PC-3 (cell line): ENCODE data around the gene NGRN. TPM values are rescaled to one million over a fixed set of nuclear protein-coding genes. Genes with fewer than 3 reads are reported as not detected.
A peak's percentile ranks its signal among the peaks of the same experiment; 100 is the strongest.

Source experiments
- ATAC-seq: fragments of 200-7000 bp; cut with Tn5 transposase; 2 replicates; pipeline ENCODE4 v1.9.1; 2020; ENCODE audit warnings: mild to moderate bottlenecking, moderate library complexity
- Bru-seq: library from RNA; stranded (reverse); fragments of 400-500 nt; gene quantifications from one replicate; lab custom pipeline; 2021; lab: Mats Ljungman, UMichigan
- BruChase-seq, 2 experiments: library from RNA; stranded (reverse); fragments of 400-500 nt; gene quantifications; one replicate each; lab custom pipeline; 2021; lab: Mats Ljungman, UMichigan
- BruUV-seq: library from RNA; stranded (reverse); fragments of 400-500 nt; replicated peaks from 2 replicates; lab custom pipeline; 2021; lab: Mats Ljungman, UMichigan
- CTCF ChIA-PET: fragments of 300-600 bp; sonication (Branson Sonifier 250); formaldehyde crosslinking; loops from one replicate; lab custom pipeline; 2022; ENCODE audit warnings: antibody characterized with exemption; lab: Charles Lee
- POLR2A ChIA-PET: fragments of 300-600 bp; sonication (Branson Sonifier 250); formaldehyde crosslinking; loops from one replicate; lab custom pipeline; 2022; ENCODE audit warnings: antibody characterized with exemption; ENCODE audit not compliant: unreplicated experiment; lab: Charles Lee
- DNase-seq: peaks from one replicate; pipeline ENCODE4 v3.0.0-alpha.2; 2015
- H2AFZ ChIP-seq: fragments of 300-600 bp; sonication (generic); 2 replicates; pipeline ENCODE4 v1.6.0; 2016; ENCODE audit warnings: antibody characterized with exemption, low read length
- H3F3A ChIP-seq: fragments of 300-600 bp; sonication (generic); one replicate; pipeline ENCODE4 v1.6.0; 2017; ENCODE audit warnings: antibody characterized with exemption, low read length, control low read depth, mild to moderate bottlenecking; ENCODE audit not compliant: unreplicated experiment
- H3K27ac ChIP-seq: fragments of 300-600 bp; sonication (generic); 2 replicates; pipeline ENCODE4 v1.5.1; 2016; ENCODE audit warnings: mild to moderate bottlenecking, low read length
- H3K27me3 ChIP-seq: fragments of 300-600 bp; sonication (generic); 2 replicates; pipeline ENCODE4 v1.6.1; 2016; ENCODE audit warnings: low read length, mixed read lengths
- H3K36me3 ChIP-seq: fragments of 300-600 bp; sonication (generic); 2 replicates; pipeline ENCODE4 v1.6.1; 2016; ENCODE audit warnings: low read depth, mixed run types, low read length, mixed read lengths
- H3K4me1 ChIP-seq: fragments of 300-600 bp; sonication (generic); 2 replicates; pipeline ENCODE4 v1.5.1; 2016; ENCODE audit warnings: low read length; ENCODE audit not compliant: insufficient read depth
- H3K4me2 ChIP-seq: fragments of 300-600 bp; sonication (generic); 2 replicates; pipeline ENCODE4 v1.6.0; 2016; ENCODE audit warnings: low read length
- H3K4me3 ChIP-seq: fragments of 300-600 bp; sonication (generic); 2 replicates; pipeline ENCODE4 v1.5.1; 2016; ENCODE audit warnings: mild to moderate bottlenecking, low read length, mixed read lengths
- H3K79me2 ChIP-seq: fragments of 300-600 bp; sonication (generic); 2 replicates; pipeline ENCODE4 v1.6.1; 2017; ENCODE audit warnings: low read length, mixed read lengths
- H3K9ac ChIP-seq: fragments of 300-600 bp; sonication (generic); 2 replicates; pipeline ENCODE4 v1.6.0; 2016; ENCODE audit warnings: mild to moderate bottlenecking, low read length
- H3K9me2 ChIP-seq: fragments of 300-600 bp; sonication (generic); replicated peaks from 2 replicates; pipeline ENCODE4 v1.6.1; 2016; ENCODE audit warnings: mixed run types, low read length, mixed read lengths
- H3K9me3 ChIP-seq: fragments of 300-600 bp; sonication (generic); 2 replicates; pipeline ENCODE4 v1.6.1; 2016; ENCODE audit warnings: low read length, mixed read lengths
- H4K20me1 ChIP-seq: fragments of 300-600 bp; sonication (generic); 2 replicates; pipeline ENCODE4 v1.6.1; 2016; ENCODE audit warnings: low read length, mixed read lengths
- EZH2 ChIP-seq: fragments of 300-600 bp; sonication (generic); IDR thresholded peaks from one replicate; pipeline ENCODE4 v1.6.1; 2017; ENCODE audit warnings: antibody characterized with exemption, mild to moderate bottlenecking, low read length; ENCODE audit not compliant: unreplicated experiment
- EZH2phosphoT487 ChIP-seq: fragments of 300-600 bp; sonication (generic); IDR thresholded peaks from 2 replicates; pipeline ENCODE4 v1.6.1; 2018; ENCODE audit warnings: mild to moderate bottlenecking, antibody characterized with exemption, low read length, borderline replicate concordance
- intact Hi-C: fragments of 100-400 bp; cut with micrococcal nuclease; formaldehyde crosslinking; loops from 2 replicates; pipeline ENCODE4 v1.9.0; 2023
- long read RNA-seq: library from polyadenylated mRNA; unstranded; transcript quantifications from one replicate; pipeline ENCODE4 v2.0.0, GENCODE V29; 2021; ENCODE audit not compliant: unreplicated experiment
- total RNA-seq: library from RNA; depleted of rRNA; stranded (reverse); fragments of >200 nt; gene quantifications from 2 replicates; pipeline ENCODE4 v1.2.3, GENCODE V29; 2014; rRNA removed
- TF ChIP-seq, protein P1 (sequence below): fragments of 300-600 bp; sonication (generic); conservative IDR thresholded peaks from 2 replicates; pipeline ENCODE4 v1.5.1; 2017; ENCODE audit warnings: antibody characterized with exemption, low read depth, mild to moderate bottlenecking, low read length

Gene NGRN, protein sequence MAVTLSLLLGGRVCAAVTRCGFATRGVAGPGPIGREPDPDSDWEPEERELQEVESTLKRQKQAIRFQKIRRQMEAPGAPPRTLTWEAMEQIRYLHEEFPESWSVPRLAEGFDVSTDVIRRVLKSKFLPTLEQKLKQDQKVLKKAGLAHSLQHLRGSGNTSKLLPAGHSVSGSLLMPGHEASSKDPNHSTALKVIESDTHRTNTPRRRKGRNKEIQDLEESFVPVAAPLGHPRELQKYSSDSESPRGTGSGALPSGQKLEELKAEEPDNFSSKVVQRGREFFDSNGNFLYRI
- total RNA-seq (99.3 and 114 TPM in 2 replicates), Bru-seq, nascent RNA (percentile 67 among the genes with signal in this experiment), BruChase-seq, experiment 1, labeled RNA remaining after a 6-hour chase (percentile 89 among the genes with signal in this experiment), BruChase-seq, experiment 2, labeled RNA remaining after a 2-hour chase (percentile 80 among the genes with signal in this experiment)
- long read RNA-seq, full-length matches to known transcripts, result 292 of 294 reads
- long read RNA-seq, partial matches to known transcripts, result 0 of 294 reads
- long read RNA-seq, other reads (novel, unspliced or antisense), result 2 of 294 reads

DNA sequence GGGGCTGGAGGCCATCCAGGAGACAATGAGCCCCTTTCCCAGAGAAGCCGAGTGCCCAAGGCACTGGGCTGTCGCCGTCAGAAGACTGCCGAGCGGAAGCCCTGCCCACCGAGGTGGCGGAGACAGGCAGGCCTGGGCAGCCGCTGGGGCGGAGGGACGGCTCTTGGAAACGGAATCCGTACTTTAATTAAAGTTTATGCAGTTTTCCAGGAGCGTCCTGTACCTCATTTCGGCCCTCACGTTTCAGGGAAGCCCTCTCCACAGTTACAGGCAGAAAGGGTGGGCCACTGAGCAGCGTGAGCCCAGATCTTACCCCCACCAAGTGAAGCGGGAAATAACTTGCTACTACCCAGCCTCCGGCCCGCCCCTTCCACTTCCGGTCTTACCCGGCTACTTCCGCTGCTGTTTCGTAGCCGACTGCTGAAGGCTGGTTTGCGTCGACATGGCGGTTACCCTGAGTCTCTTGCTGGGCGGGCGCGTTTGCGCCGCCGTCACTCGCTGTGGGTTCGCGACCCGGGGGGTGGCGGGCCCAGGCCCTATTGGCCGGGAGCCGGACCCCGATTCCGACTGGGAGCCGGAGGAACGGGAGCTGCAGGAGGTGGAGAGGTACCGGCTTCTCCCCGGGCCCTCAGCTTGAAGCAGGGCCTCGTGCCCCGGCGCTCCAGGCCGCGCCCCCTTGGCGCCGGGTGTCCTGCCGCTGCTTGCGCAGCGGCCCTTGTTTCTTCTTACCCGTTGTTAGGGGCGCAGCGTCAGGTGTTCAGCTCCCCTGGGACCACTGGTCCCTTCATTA, at the start of gene NGRN:
NGRN (plus strand) TSS at position 402 of the 790 bp plus-strand sequence; CDS start at position 443, 41 bp downstream.
- Histone ChIP-seq H3K36me3 (peaks cover 18% of the 10 kb centered on the region), H3K4me3 (peak within 1 kb of the TSS; percentile 77), H3K9me2 (no peaks in the 10 kb centered on the region), H2AFZ (peak within 1 kb of the TSS; percentile 60), H3K27ac (peak within 1 kb of the TSS; percentile 76), H3F3A (no peaks in the 10 kb centered on the region), H3K27me3 (no peaks in the 10 kb centered on the region), H3K4me1 (peaks cover 55% of the 10 kb centered on the region), H3K79me2 (peaks cover 62% of the 10 kb centered on the region), H4K20me1 (peaks cover 35% of the 10 kb centered on the region), H3K9me3 (no peaks in the 10 kb centered on the region), H3K9ac (peak within 1 kb of the TSS; percentile 96), H3K4me2 (peak within 1 kb of the TSS; percentile 97)
- intact Hi-C loops, result loop anchor here (5.0 kb wide), 1 partner anchor 33 kb away; the partner anchor contains the start of genes CIB1 and GDPGP1
- no TSS peak for BruUV-seq
- ATAC-seq (peak; percentile 80), DNase-seq (peak; percentile 85)
- TF ChIP-seq, protein P1, sequence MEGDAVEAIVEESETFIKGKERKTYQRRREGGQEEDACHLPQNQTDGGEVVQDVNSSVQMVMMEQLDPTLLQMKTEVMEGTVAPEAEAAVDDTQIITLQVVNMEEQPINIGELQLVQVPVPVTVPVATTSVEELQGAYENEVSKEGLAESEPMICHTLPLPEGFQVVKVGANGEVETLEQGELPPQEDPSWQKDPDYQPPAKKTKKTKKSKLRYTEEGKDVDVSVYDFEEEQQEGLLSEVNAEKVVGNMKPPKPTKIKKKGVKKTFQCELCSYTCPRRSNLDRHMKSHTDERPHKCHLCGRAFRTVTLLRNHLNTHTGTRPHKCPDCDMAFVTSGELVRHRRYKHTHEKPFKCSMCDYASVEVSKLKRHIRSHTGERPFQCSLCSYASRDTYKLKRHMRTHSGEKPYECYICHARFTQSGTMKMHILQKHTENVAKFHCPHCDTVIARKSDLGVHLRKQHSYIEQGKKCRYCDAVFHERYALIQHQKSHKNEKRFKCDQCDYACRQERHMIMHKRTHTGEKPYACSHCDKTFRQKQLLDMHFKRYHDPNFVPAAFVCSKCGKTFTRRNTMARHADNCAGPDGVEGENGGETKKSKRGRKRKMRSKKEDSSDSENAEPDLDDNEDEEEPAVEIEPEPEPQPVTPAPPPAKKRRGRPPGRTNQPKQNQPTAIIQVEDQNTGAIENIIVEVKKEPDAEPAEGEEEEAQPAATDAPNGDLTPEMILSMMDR, result no peak
- TF ChIP-seq EZH2phosphoT487 (no peak), EZH2 (no peak)
- CTCF ChIA-PET, result no interaction called here
- POLR2A ChIA-PET, result no interaction called here

DNA sequence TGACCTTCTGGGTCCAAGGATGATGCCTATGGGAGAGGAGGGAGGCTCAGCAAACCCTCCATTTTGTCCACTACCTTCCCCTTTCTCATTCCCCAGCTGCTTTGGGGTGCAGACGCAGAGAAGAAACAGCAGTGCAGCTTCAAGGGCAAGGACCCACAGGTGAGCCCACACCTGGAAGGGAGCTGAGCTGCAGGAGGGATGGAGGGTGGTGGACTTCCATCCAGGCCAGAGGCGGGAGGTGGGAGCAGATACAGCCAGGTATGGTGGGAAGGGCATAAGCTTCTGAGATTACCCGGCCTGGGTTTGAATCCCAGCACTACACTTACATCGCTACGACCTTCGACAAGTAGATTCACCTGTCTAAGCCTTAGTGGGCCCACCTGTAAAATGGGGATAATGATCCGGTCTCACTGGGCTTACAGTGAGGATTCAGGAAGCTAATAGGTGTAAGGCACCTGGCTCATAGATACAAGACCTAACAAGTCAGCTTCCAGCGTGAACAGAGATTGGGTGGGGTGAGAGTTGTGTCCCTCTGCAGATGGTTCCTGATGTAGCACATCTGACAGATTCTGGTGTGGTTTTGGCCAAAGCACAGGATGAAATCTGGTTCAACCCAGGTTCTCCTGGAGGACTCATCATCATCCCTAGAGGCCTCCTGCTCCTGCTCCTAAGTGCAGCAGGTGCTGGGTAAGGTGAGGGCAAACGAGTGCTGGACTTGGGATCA, 47.6 kb upstream of the NGRN start:
- DNase-seq (no peak), ATAC-seq (no peak)
- CTCF ChIA-PET, result no interaction called here
- BruUV-seq, result no TSS peak
- Histone ChIP-seq H3K9me3 (no peaks in the 10 kb centered on the region), H4K20me1 (no peaks in the 10 kb centered on the region), H3K4me2 (no peak overlapping the region), H3K27ac (no peak overlapping the region), H3K9me2 (no peaks in the 10 kb centered on the region), H3K27me3 (no peaks in the 10 kb centered on the region), H3K4me3 (no peak overlapping the region), H3K36me3 (peaks cover 58% of the 10 kb centered on the region), H3K79me2 (peaks cover 63% of the 10 kb centered on the region), H3K9ac (no peak overlapping the region), H2AFZ (no peak overlapping the region), H3K4me1 (peaks cover 16% of the 10 kb centered on the region), H3F3A (peaks cover 3% of the 10 kb centered on the region)
- POLR2A ChIA-PET, result no interaction called here
- intact Hi-C loops, result no loop called here
- TF ChIP-seq, protein P1, result no peak
- TF ChIP-seq EZH2 (no peak), EZH2phosphoT487 (no peak)
